Activated T-helper 1 cell treated with Interleukin-2 at 50 U/mL for 16 hours (primary cell): Measurements from ENCODE around the gene TNFAIP8L1.

Source experiments
- DNase-seq: peaks from one replicate; pipeline ENCODE4 v3.0.0-alpha.2; 2020; ENCODE audit warnings: low read depth

The TNFAIP8L1 gene

DNA sequence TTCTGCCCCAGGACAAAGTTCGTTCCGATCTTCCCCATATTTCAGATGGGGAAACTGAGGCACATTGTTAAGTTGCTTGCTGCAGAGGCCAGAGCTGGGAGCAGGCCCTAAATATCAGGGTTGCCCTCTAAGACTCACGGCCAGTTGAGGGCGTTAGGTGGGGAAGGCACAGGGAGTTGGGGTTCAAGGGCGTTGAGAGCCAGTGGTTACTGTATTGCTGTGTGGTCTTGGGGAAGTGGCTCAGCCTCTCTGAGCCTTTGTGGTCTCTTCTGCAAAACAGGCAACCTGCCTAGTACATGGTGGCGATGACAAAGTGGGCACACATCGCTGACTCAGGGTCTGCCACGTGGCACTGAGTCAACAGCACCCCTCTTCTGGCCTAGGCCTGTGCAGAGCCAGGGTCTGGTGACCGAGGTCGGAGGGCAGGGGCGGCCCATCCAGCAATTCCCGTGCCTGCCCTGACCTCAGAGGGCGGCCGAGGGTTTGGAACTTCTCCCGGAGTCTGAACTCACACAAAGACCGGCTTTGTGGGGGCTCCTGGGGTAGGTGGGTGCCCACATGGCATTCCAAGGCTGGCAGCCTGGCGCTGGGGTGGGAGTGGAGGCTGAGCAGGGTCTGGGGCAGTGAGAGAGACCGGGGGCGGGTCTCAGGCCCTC is 10.2 kb downstream of the TNFAIP8L1 start:
- no peak for DNase-seq

GRCh38 chr19:4650159-4650558 is 10.8 kb downstream of the TNFAIP8L1 start:
- DNase-seq: no peak

DNA sequence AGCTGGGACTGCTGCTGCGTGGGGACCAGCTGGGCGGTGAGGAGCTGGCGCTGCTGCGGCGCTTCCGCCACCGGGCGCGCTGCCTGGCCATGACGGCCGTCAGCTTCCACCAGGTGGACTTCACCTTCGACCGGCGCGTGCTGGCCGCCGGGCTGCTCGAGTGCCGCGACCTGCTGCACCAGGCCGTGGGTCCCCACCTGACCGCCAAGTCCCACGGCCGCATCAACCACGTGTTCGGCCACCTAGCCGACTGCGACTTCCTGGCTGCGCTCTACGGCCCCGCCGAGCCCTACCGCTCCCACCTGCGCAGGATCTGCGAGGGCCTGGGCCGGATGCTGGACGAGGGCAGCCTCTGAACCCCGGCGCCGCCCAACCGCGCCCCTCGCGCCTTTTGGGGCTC is 12.8 kb downstream of the TNFAIP8L1 start:
- no peak for DNase-seq

DNA sequence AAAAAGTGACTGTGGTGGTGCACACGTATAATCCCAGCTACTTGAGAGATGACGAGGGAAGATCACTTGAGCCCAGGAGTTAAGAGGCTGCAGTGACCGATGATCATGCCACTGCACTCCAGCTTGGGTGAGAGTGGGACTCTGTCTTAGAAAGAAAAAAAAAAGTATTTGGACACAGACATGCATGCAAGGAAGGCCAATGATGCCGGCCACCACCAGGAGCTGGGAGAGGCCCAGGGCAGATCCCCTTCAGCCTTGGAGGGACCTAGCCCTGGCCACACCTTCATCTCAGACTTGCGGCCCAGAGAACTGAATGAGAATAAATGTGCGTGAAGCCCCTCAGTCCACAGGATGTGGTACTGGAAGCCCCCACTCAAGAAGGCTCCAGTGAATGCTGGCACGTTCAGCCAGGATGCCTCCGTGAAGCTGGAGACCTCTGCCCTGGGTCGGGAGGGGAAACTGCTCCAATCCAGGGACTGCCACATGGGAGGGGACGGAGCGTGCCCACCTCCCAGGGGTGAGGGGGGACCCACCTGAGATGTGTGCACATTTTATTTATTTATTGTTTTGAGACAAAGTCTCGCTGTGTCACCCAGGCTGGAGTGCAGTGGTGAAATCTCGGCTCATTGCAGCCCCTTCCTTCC is 14.6 kb downstream of the TNFAIP8L1 start:
- no peak for DNase-seq

GRCh38 chr19:4654437-4655361 is 15.4 kb downstream of the TNFAIP8L1 start:
- DNase-seq: no peak

DNA sequence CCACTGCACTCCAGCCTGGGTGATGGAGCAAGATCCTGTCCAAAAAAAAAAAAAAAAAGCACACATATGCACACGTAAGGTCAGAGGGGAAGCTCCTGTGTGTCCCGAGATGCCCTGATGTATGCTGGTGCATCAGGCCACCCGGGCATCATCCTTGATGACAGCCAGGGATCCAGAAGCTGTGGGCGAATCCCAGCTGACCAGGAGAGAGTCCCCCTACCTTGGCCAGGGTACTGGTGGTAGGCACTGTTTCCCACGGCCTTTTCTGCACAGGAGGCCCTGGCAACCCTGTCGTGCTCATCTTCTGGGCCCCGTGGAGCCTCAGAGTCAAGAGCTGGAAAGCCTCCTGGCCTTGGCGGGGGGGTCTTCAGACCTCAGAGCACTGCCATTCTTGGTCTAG is 16.8 kb downstream of the TNFAIP8L1 start:
- no peak for DNase-seq

DNA sequence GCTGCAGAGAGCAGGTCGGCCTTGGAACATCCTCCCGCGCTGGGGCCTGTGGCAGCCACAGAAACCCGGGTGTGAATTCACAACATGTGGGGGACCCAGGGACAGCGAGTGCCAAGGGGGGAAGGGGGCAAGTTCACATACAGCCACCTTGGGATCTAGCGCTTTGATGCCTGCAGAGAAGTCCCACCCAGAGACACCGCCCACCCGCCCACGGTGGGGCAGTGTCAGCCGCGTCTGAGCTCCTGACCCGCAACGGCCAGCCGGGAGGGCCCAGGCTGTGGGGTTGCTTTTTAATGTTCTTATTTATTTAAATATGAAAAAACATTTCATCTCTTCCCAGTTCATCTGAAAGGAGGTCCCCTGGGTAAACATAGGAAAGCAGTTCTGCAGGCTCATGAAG is 17.9 kb downstream of the TNFAIP8L1 start:
- no peak for DNase-seq

DNA sequence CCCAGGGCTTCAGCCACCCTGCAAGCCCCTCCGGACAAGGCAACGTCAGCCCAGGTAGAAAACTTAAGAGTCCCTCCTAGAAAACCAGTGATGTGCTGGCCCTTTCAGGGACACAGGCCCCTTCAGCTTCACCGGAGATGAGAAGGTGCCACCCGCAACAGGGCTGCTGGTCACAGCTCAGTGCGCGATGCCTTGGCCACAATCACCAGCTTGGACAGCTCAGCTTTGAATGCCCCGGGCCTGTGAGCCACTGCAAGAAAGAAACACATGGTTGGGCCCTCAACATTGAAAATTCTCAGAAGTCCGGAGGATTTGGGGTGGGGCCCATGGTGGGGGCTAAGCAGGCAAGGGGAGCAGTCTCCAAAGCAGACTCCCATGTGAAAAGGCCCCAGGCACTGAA is 18.5 kb downstream of the TNFAIP8L1 start:
- DNase-seq: no peak

- DNase-seq: no peak
These were observed 21.0 kb downstream of the TNFAIP8L1 start for GRCh38 chr19:4660181-4660791.

DNA sequence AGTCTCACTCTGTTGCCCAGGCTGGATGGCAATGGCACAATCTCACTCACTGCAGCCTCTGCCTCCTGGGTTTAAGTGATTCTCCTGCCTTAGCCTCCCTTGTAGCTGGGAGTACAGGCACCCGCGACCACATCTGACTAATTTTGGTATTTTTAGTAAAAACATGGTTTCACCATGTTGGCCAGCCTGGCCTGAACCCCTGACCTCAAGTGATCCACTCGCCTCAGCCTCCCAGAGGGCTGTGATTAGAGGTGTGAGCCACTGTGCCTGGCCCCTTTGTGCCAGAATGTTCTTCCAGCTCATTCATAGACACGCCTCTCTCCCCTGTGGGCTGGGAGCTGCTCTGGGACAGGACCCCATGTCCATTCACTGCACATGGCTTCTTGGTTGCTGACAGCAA is 21.7 kb downstream of the TNFAIP8L1 start:
- no peak for DNase-seq

DNA sequence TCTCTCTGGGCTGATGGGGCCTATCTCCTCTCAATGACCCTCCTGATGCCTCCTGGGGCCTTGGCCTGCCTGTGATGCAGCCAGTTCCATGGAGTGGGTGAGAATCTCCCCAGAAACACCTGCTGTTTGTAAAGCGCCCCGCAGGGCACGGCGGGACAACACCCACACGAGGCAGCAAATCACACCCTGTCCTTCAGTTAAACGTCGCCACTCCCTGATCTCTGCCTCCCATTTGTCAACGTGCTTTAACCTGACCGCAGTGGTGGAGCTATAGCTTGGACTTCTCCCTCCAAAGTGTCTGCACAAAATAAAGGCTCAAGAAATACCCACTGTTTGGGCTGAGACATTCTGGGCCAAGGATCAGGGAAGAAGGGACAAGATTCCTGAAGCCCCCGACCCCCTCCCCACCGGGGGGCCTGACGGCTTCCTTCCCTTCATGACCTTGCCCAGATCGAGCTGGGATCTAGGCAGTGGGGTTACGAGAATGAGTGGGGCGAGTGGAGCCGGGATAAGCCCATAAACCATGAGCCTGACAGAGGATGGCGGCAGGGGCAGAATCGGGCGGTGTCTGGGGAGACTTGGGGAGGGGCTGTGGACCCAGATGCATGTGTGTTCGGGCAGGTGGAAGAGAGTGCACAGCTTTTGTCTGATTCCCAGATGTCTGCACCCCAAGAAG is 22.8 kb downstream of the TNFAIP8L1 start:
- DNase-seq: no peak

GRCh38 chr19:4662812-4663211 is 23.5 kb downstream of the TNFAIP8L1 start:
- no peak for DNase-seq

GRCh38 chr19:4664642-4665041 is 25.3 kb downstream of the TNFAIP8L1 start:
- DNase-seq: no peak

- DNase-seq: peak; percentile 86
These were observed 30.6 kb downstream of the TNFAIP8L1 start, which contains the start of gene MYDGF for GRCh38 chr19:4669723-4670480. MYDGF (minus strand) TSS chr19:4670342; CDS start chr19:4670334, 8 bp downstream.

GRCh38 chr19:4671185-4671851 is 32.0 kb downstream of the TNFAIP8L1 start:
- no peak for DNase-seq

- no peak for DNase-seq
These were observed 33.9 kb downstream of the TNFAIP8L1 start for GRCh38 chr19:4673216-4673615.

GRCh38 chr19:4673726-4674125 is 34.4 kb downstream of the TNFAIP8L1 start:
- DNase-seq: no peak

- DNase-seq: no peak
These were observed 36.0 kb downstream of the TNFAIP8L1 start for GRCh38 chr19:4675346-4675745.

DNA sequence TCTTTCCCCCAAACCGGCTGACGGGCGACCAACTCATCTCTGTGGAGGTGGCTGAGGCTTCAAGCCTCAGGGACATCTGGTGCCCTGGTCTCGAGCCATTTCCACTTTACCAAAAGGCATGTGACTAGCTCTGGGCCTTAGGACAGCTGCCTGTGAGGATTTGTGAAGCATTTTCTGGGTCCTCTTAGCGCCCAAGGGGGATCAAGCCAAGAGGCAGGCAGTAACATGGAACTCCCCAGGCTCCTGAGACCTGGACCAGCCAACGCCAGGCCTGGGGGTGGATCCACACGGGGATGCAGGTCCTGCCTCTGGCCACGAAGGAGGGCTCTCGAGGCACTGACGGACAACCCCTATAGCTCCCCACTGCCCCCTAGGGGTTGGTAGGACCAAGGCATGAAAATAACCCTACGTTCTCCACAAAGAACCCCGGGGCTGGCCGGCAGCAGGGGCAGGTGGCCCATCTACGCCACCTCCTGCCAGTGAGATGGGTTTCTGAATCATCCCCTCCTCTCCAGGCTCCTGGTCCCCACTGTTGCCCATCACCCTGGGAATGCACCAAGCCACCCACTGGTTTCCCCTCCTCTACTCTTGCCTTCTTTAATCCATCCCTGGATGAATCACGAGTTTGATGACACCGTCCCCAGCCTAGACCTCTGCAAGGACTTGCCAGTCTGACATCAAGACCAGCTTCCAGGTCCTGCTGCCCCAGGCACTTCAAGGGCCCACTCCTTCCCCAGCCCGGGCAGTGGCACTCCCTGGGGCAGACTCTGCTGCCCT is 37.8 kb downstream of the TNFAIP8L1 start:
- no peak for DNase-seq
